ENCODE data around the gene FSTL5.

GRCh38 chr4:161356351-161356750 lies 807.4 kb downstream of the FSTL5 start:
- TF ChIP-seq EZH2phosphoT487 (IDR thresholded peaks at IDR 0.05; ENCODE audit: low read depth, severe bottlenecking, unreplicated experiment): no peak
- TF ChIP-seq CTCF (IDR thresholded peaks at IDR 0.05; ENCODE audit: poor library complexity): no peak

Measured in hepatocyte (in vitro differentiated cells).